ENCODE results near the gene NSUN4.

Gene NSUN4

DNA sequence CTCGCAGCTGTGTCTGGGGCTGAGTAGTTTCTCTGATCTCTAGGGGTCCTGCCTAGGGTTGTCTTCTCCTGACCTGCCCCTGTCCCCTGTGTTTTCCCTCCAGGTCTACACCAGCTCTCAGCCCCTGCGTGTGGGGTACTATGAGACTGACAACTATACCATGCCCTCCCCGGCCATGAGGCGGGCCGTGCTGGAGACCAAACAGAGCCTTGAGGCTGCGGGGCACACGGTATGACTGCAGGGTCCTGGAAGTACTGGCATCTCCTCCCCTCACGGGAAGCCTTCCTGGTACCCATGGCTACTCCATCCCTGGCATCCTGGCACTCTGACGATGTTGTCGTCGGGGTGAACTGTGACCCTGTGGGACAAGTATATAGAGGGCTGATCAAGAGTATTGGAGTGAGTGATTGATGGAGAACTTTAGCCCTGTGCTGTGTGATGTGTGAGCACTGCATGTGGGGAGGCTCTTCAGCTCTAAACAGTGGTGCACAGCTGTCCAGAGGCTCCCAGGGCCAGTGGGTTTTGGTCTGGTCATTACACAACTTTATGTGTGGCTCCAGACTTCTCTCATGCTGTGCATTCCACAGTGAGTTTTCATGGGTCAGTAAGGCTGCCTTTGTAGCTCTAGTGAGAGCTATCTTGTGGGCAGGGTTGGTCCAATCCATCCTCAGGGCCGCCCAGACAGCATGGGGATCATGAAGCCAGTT lies 67.9 kb downstream of the NSUN4 start:
- DNase-seq, result no peak

- no peak for DNase-seq
These were observed 68.4 kb downstream of the NSUN4 start for GRCh38 chr1:46409063-46409372.

DNA sequence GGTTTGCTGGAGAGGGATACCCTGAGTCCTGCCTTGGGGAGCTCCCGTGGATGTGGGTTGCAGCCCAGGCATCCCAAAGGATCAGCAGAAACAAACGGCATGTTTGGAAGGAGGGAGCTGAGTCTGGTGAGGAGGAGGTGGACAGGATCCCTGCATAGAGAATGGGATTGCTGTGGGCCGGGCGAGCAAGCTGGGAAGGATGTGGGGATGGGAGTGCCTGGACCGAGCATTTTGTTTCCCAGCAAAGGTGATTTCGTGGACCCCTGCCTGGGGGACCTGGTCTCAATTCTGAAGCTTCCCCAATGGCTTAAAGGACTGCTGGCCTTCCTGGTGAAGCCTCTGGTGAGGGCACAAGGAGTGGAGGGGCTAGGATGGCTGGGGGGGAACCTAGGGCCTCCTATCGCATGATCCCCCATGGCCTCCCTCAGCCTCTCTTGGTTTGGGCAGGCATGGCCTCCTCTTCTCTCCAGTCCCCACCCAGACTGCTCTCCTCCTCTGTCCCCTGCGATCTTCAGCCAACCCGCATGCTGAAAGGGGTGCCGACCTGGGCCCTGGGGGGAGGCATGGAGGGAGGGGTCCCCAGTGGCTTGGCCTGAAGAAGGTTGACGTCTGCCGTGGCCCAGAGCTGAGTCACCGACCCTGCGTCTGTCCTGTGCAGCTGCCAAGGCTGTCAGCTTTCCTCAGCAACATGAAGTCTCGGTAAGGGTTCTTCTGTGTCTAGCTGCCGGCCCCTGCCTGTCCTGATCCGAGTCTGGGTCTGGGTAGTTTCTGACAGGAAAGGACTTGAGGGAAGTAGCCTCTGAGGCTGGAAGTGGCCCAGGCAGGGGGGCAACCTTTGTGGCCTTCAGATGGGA lies 69.8 kb downstream of the NSUN4 start:
- DNase-seq, result no peak

DNA sequence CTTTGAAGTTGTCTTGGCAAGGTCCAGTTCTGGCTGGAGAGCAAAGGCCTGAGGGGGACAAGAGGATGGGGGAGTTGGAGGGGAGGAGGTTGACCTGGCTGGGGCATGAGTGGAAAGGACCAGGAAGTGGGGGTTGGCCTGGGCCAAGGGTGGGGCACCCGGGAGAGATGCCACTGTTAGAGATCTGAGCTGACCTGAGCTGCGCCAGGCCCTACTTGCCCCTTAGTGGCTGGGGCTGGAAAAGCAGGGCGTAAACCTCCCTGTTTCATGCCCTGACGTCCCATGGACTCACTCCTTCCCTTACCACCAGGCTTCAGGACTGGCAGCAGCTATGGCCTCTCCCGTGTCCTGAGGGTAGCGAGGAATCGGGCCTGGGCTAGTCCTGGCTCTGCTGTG lies 70.4 kb downstream of the NSUN4 start:
- no peak for DNase-seq

Data from CD4-positive, alpha-beta T cell treated with Interleukin-17A for 1 hour (primary cell).